HUES6 (cell line): Measurements from ENCODE around the gene CHSY1.

ENCODE experiments used
- H3K27ac ChIP-seq: 2 replicates; pipeline ENCODE4 v1.7.0; 2013; ENCODE audit warnings: low read depth, mild to moderate bottlenecking, low read length, inconsistent platforms
- H3K27me3 ChIP-seq: 2 replicates; pipeline ENCODE4 v1.6.1; 2013; ENCODE audit warnings: low read length; ENCODE audit not compliant: control insufficient read depth, insufficient read depth
- H3K36me3 ChIP-seq: 2 replicates; pipeline ENCODE4 v1.6.1; 2013; ENCODE audit warnings: low read length; ENCODE audit not compliant: control insufficient read depth, insufficient read depth
- H3K4me1 ChIP-seq: 2 replicates; pipeline ENCODE4 v1.6.1; 2013; ENCODE audit warnings: low read length; ENCODE audit not compliant: control insufficient read depth, insufficient read depth
- H3K4me3 ChIP-seq: 2 replicates; pipeline ENCODE4 v1.5.1; 2013; ENCODE audit warnings: low read depth, low read length
- H3K9ac ChIP-seq: one replicate; pipeline ENCODE4 v1.6.1; 2013; ENCODE audit warnings: mild to moderate bottlenecking, low read length
- H3K9me3 ChIP-seq: 2 replicates; pipeline ENCODE4 v1.6.1; 2013; ENCODE audit warnings: low read depth, low read length; ENCODE audit not compliant: control insufficient read depth, insufficient read depth

Gene CHSY1

GRCh38 chr15:101174152-101174920, 77.5 kb downstream of the CHSY1 start:
- Histone ChIP-seq H3K27ac (no peak overlapping the region), H3K27me3 (no peaks in the 10 kb centered on the region), H3K36me3 (peaks cover 48% of the 10 kb centered on the region), H3K4me1 (peaks cover 8% of the 10 kb centered on the region), H3K9ac (no peak overlapping the region), H3K4me3 (no peak overlapping the region), H3K9me3 (no peaks in the 10 kb centered on the region)

- no peak overlapping the region for H3K4me3 ChIP-seq
- peaks cover 41% of the 10 kb centered on the region for H3K36me3 ChIP-seq
- H3K27me3 ChIP-seq: no peaks in the 10 kb centered on the region
- no peaks in the 10 kb centered on the region for H3K9me3 ChIP-seq
- H3K27ac ChIP-seq: no peak overlapping the region
- peaks cover 7% of the 10 kb centered on the region; the same call in 1 of the 2 replicates for H3K4me1 ChIP-seq
- no peak overlapping the region for H3K9ac ChIP-seq
Observed at GRCh38 chr15:101173233-101174119, 78.4 kb downstream of the CHSY1 start.

- no peak overlapping the region for H3K9ac ChIP-seq
Observed at GRCh38 chr15:101172501-101173071, 79.3 kb downstream of the CHSY1 start.

GRCh38 chr15:101171954-101172353, 79.9 kb downstream of the CHSY1 start:
- no peak overlapping the region for H3K9ac ChIP-seq
- H3K27me3 ChIP-seq: no peaks in the 10 kb centered on the region
- H3K4me3 ChIP-seq: no peak overlapping the region
- H3K4me1 ChIP-seq: peaks cover 9% of the 10 kb centered on the region; the same call in 1 of the 2 replicates
- no peak overlapping the region for H3K27ac ChIP-seq
- peaks cover 26% of the 10 kb centered on the region for H3K36me3 ChIP-seq
- peaks cover 3% of the 10 kb centered on the region; the same call in 1 of the 2 replicates for H3K9me3 ChIP-seq

More at GRCh38 chr15:101172501-101173071, 79.3 kb downstream of the CHSY1 start:
- Histone ChIP-seq H3K27me3 (no peaks in the 10 kb centered on the region), H3K4me1 (peaks cover 9% of the 10 kb centered on the region; the same call in 1 of the 2 replicates), H3K36me3 (peaks cover 32% of the 10 kb centered on the region), H3K27ac (no peak overlapping the region), H3K4me3 (no peak overlapping the region), H3K9me3 (no peaks in the 10 kb centered on the region)

GRCh38 chr15:101170568-101171350, 81.1 kb downstream of the CHSY1 start:
- peaks cover 17% of the 10 kb centered on the region for H3K36me3 ChIP-seq
- peaks cover 14% of the 10 kb centered on the region for H3K9me3 ChIP-seq
- H3K27me3 ChIP-seq: no peaks in the 10 kb centered on the region
- no peak overlapping the region for H3K9ac ChIP-seq
- peaks cover 9% of the 10 kb centered on the region; the same call in 1 of the 2 replicates for H3K4me1 ChIP-seq
- no peak overlapping the region for H3K27ac ChIP-seq
- H3K4me3 ChIP-seq: no peak overlapping the region

- H3K9me3 ChIP-seq: peaks cover 24% of the 10 kb centered on the region
- peaks cover 9% of the 10 kb centered on the region; the same call in 1 of the 2 replicates for H3K4me1 ChIP-seq
- H3K36me3 ChIP-seq: peaks cover 6% of the 10 kb centered on the region
- H3K27ac ChIP-seq: no peak overlapping the region
- H3K27me3 ChIP-seq: no peaks in the 10 kb centered on the region
- H3K9ac ChIP-seq: no peak overlapping the region
- H3K4me3 ChIP-seq: no peak overlapping the region
Observed at GRCh38 chr15:101169495-101170071, 82.3 kb downstream of the CHSY1 start.

- Histone ChIP-seq H3K4me1 (peaks cover 9% of the 10 kb centered on the region; the same call in 1 of the 2 replicates), H3K9me3 (peaks cover 30% of the 10 kb centered on the region), H3K27me3 (no peaks in the 10 kb centered on the region), H3K27ac (no peak overlapping the region), H3K9ac (no peak overlapping the region), H3K4me3 (no peak overlapping the region), H3K36me3 (peaks cover under 1% of the 10 kb centered on the region)
Observed at GRCh38 chr15:101168898-101169494, 82.9 kb downstream of the CHSY1 start.

GRCh38 chr15:101168463-101168824, 83.4 kb downstream of the CHSY1 start:
- H3K4me3 ChIP-seq: no peak overlapping the region
- H3K4me1 ChIP-seq: peaks cover 9% of the 10 kb centered on the region; the same call in 1 of the 2 replicates
- no peaks in the 10 kb centered on the region for H3K36me3 ChIP-seq

GRCh38 chr15:101167753-101168462, 83.9 kb downstream of the CHSY1 start:
- Histone ChIP-seq H3K27ac (no peak overlapping the region), H3K9me3 (peaks cover 34% of the 10 kb centered on the region), H3K4me3 (no peak overlapping the region), H3K4me1 (peaks cover 7% of the 10 kb centered on the region; the same call in 1 of the 2 replicates), H3K9ac (no peak overlapping the region), H3K36me3 (no peaks in the 10 kb centered on the region), H3K27me3 (no peaks in the 10 kb centered on the region)

More at GRCh38 chr15:101168463-101168824, 83.4 kb downstream of the CHSY1 start:
- Histone ChIP-seq H3K27me3 (no peaks in the 10 kb centered on the region), H3K9me3 (peaks cover 34% of the 10 kb centered on the region), H3K27ac (no peak overlapping the region), H3K9ac (no peak overlapping the region)
